Choroid plexus epithelial cell (primary cell): ENCODE measurements around the gene ARFGEF3.
A peak's percentile ranks its signal among the peaks of the same experiment; 100 is the strongest.
"Not testable (repeated sequence)": the region's sequence is repeated elsewhere in the genome, so short reads cannot be mapped to it uniquely, and the experiment has no call there.

Experiments used
- DNase-seq: peaks from one replicate; pipeline ENCODE4 v3.0.0-alpha.2; 2010; ENCODE audit warnings: low read depth
- H3K4me3 ChIP-seq: 2 replicates; pipeline ENCODE4 v1.5.1; 2011; ENCODE audit warnings: low read depth, mild to moderate bottlenecking, control low read depth, low read length, moderate library complexity
- TF ChIP-seq, protein P1 (sequence below): conservative IDR thresholded peaks from 2 replicates; pipeline ENCODE4 v1.5.1; 2011; ENCODE audit warnings: low read depth, mild to moderate bottlenecking, control low read depth, inconsistent platforms, low read length, moderate library complexity

The ARFGEF3 gene

DNA sequence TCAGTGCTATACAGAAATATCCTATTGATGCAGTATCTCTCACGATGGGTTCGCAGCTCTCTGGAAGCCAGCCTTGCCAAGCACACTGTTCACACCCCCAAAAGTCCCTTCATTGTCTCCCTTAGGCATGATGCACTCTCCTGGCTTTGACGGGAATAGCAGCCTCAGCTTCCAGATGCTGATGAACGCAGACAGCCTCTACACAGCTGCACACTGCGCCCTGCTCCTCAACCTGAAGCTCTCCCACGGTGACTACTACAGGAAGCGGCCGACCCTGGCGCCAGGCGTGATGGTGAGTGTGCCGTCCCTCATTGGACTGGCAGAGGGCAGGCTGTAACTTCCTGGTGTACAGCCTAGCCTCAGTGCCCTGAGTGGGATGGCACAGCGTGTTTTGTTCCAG lies 116.6 kb downstream of the ARFGEF3 start:
- DNase-seq = peak; percentile 62
- no peak overlapping the region for H3K4me3 ChIP-seq
- TF ChIP-seq, protein P1, sequence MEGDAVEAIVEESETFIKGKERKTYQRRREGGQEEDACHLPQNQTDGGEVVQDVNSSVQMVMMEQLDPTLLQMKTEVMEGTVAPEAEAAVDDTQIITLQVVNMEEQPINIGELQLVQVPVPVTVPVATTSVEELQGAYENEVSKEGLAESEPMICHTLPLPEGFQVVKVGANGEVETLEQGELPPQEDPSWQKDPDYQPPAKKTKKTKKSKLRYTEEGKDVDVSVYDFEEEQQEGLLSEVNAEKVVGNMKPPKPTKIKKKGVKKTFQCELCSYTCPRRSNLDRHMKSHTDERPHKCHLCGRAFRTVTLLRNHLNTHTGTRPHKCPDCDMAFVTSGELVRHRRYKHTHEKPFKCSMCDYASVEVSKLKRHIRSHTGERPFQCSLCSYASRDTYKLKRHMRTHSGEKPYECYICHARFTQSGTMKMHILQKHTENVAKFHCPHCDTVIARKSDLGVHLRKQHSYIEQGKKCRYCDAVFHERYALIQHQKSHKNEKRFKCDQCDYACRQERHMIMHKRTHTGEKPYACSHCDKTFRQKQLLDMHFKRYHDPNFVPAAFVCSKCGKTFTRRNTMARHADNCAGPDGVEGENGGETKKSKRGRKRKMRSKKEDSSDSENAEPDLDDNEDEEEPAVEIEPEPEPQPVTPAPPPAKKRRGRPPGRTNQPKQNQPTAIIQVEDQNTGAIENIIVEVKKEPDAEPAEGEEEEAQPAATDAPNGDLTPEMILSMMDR = peak; percentile 70

DNA sequence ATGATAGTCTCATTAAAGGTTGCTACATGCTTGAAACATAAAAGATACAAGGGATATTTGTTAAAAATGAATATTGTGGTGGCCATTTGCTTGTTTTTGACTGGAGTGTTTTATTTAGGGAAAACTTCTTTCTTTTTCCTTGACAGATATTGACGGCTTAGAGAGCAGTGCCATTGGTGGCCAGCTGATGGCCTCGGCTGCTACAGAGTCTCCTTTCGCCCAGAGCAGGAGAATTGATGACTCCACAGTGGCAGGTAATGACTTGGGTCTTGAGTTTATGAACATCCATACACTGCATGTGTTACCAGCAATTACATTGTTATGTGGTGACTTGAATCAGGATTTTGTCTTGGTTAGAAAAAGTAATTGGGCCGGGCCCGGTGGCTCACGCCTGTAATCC lies 124.1 kb downstream of the ARFGEF3 start:
- DNase-seq = no peak
- TF ChIP-seq, protein P1 = peak; percentile 30
- no peak overlapping the region for H3K4me3 ChIP-seq

DNA sequence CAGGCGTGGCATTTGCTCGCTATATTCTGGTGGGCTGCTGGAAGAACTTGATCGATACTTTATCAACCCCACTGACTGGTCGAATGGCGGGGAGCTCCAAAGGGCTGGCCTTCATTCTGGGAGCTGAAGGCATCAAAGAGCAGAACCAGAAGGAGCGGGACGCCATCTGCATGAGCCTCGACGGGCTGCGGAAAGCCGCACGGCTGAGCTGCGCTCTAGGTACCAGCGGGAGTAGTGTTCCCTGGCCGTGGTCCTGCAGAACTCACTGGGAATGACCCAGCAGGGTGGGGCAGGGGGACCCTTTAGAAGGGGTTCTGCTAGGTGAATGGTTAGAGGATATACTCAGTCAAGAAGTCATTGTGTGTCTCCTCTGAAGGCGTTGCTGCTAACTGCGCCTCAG lies 125.0 kb downstream of the ARFGEF3 start:
- DNase-seq = no peak
- H3K4me3 ChIP-seq = no peak overlapping the region
- TF ChIP-seq, protein P1 = no peak

DNA sequence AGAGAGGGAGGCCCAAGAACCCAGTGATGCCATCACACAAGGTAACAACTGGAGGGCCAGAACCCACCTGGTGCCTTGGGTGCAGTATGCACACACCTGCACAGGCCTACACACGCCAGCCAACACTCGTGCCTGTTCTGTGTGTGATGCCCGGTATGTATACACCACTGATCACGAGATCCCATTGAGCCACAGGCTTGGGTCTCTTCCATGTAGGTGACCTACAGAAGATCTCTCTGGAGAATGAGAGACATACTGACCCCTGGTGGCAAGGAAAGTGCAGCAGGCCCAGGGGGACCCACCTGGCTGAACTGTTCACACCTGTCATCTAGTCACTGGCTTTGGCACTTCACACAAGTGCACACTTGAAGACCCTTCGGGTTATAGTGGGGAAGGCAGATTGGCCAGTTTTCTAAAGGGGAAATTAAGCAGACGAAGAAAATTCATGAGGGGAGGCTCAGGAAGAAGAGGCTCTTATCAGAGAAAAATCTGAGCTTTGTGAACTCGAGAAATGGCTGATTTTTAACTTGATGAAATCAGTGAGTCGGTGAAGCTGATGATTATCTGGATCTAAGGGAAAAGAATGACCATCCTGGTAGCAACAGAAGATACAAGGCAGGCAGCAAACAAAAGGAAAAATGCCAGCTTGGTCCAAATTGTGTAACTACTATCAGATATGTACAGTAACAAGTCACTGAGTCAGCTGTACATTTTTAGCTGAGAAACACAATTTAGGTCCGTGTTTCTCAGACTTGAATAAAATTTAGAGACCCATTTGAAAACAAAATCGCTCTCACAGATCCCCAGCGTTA lies 125.6 kb downstream of the ARFGEF3 start:
- TF ChIP-seq, protein P1 = peak; percentile 64
- no peak overlapping the region for H3K4me3 ChIP-seq
- peak; percentile 24 for DNase-seq

DNA sequence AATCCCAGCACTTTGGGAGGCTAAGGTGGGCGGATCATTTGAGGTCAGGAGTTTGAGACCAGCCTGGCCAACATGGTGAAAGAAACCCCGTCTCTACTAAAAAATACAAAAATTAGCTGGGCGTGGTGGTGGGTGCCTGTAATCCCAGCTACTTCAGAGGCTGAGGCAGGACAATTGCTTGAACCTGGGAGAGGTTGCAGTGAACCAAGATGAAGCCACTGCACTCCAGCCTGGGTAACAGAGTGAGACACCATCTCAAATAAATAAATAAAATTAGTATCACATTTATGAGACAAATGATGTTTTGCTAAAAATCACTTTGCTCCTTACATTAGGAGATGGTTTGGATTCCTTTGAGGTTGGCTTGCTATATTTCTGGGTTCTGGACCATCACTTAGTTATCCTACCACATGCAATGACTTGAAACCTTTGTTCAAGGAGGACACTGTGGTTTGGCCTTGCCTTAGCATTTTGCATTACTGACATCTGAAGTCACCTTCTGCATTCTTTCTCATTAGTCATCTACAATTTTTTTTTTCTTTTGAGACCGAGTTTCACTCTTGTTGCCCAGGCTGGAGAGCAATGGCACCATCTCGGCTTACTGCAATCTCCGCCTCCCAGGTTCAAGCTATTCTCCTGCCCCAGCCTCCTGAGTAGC lies 126.8 kb downstream of the ARFGEF3 start:
- DNase-seq = peak; percentile 95

DNA sequence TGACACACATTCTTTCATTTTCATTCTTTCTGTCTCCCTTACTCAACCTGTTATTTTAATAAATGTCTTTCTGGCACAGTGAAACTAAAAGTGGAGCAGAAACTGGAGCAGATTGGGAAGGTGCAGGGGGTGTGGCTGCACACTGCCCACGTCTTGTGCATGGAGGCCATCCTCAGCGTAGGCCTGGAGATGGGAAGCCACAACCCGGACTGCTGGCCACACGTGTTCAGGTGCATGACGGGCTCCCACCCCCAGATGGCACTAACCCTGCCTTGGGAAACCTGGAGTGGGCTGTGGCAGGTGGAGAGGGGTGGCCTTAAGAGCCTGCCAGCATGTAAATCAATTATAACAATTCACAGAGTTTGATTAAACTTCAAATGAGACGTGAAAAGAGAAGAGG lies 128.0 kb downstream of the ARFGEF3 start:
- peak; percentile 23 for DNase-seq
- TF ChIP-seq, protein P1 = peak; percentile 45

More for the DNA sequence above, 126.8 kb downstream of the ARFGEF3 start:
- H3K4me3 ChIP-seq = not testable (repeated sequence)

DNA sequence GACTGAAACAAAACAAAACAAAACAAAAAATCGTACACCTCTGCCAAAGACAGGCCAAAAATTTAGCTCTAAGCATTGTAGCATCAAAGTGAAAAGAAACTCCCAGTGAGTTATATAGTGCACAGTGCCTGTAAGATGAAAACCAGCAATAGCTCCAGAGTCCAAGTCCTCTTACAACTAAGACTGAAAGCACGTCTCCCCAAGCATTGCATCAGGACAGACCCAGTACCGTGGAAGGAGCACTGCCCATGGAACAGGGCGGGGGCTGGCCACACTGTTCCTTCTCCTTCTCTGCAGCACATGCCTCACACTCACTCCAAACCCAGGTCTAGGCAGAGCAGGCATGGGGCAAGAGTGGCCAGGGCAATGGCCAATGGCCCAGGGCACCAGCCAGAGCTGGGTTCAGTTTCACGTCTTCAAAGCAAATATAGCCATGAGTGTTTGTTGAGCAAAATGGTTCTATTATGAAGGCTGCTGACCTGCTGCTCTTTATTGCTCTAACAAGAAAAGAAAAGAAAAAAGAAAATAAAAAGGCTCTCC lies 128.8 kb downstream of the ARFGEF3 start:
- TF ChIP-seq, protein P1 = no peak
- DNase-seq = no peak

More for the DNA sequence above, 128.0 kb downstream of the ARFGEF3 start:
- H3K4me3 ChIP-seq = no peak overlapping the region

More for the DNA sequence above, 128.8 kb downstream of the ARFGEF3 start:
- no peak overlapping the region for H3K4me3 ChIP-seq
